ENCODE measurements around the gene MEI1.

GRCh38 chr22:41801147-41801819 is 102.0 kb downstream of the MEI1 start:
- TF ChIP-seq YY1 (IDR thresholded peaks at IDR 0.05; ENCODE audit: insufficient read depth, insufficient read length) = no peak
- no peak for TF ChIP-seq SUZ12 (IDR thresholded peaks at IDR 0.05; ENCODE audit: extremely low read depth, insufficient read depth, insufficient read length)
- TF ChIP-seq ZNF274 (IDR thresholded peaks at IDR 0.05; ENCODE audit: low read depth, low read length) = no peak
